ENCODE measurements around the gene CRK. TPM values are rescaled to one million over a fixed set of nuclear protein-coding genes. Genes with fewer than 3 reads are reported as not detected.

Gene CRK
- total RNA-seq, 2 donors from 2014 or later = 50.5 to 52.3 TPM

- Histone ChIP-seq H3K9ac (ENCODE audit: extremely low read depth, low read length, poor library complexity, severe bottlenecking) (no peak overlapping the region), H3K9me3 (ENCODE audit: control insufficient read depth, low read length) (no peaks in the 10 kb centered on the region), H3K36me3 (ENCODE audit: control insufficient read depth, insufficient read depth, low read length) (peaks cover 79% of the 10 kb centered on the region), H3K27ac (ENCODE audit: low read depth, low read length) (no peak overlapping the region), H3K4me1 (ENCODE audit: control insufficient read depth, insufficient read depth, low read length) (no peaks in the 10 kb centered on the region), H3K27me3 (ENCODE audit: control insufficient read depth, insufficient read depth, low read length, poor library complexity, severe bottlenecking) (no peaks in the 10 kb centered on the region), H3K4me3 (ENCODE audit: low read length) (no peak overlapping the region)
- H3K36me3 Mint-ChIP-seq (ENCODE audit: low read depth) = peaks cover 36% of the 10 kb centered on the region
- no peaks in the 10 kb centered on the region for H3K9me3 Mint-ChIP-seq
- H3K4me3 Mint-ChIP-seq = no peak overlapping the region
- TF ChIP-seq, protein P1, sequence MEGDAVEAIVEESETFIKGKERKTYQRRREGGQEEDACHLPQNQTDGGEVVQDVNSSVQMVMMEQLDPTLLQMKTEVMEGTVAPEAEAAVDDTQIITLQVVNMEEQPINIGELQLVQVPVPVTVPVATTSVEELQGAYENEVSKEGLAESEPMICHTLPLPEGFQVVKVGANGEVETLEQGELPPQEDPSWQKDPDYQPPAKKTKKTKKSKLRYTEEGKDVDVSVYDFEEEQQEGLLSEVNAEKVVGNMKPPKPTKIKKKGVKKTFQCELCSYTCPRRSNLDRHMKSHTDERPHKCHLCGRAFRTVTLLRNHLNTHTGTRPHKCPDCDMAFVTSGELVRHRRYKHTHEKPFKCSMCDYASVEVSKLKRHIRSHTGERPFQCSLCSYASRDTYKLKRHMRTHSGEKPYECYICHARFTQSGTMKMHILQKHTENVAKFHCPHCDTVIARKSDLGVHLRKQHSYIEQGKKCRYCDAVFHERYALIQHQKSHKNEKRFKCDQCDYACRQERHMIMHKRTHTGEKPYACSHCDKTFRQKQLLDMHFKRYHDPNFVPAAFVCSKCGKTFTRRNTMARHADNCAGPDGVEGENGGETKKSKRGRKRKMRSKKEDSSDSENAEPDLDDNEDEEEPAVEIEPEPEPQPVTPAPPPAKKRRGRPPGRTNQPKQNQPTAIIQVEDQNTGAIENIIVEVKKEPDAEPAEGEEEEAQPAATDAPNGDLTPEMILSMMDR (conservative IDR thresholded peaks at IDR 0.05) = no peak
- H3K4me1 Mint-ChIP-seq = peaks cover 30% of the 10 kb centered on the region
- no peak for DNase-seq
- no peaks in the 10 kb centered on the region for H3K27me3 Mint-ChIP-seq (ENCODE audit: insufficient read depth)
- no peak overlapping the region for H3K27ac Mint-ChIP-seq
- WGBS, 2 experiments (ENCODE audit: insufficient coverage in 1 of 2, insufficient read length in 1 of 2) = 95% methylated on average over 8 to 9 of the region's 9 CpGs
Measured at GRCh38 chr17:1373707-1374237, 82.3 kb downstream of the CRK start.

DNA sequence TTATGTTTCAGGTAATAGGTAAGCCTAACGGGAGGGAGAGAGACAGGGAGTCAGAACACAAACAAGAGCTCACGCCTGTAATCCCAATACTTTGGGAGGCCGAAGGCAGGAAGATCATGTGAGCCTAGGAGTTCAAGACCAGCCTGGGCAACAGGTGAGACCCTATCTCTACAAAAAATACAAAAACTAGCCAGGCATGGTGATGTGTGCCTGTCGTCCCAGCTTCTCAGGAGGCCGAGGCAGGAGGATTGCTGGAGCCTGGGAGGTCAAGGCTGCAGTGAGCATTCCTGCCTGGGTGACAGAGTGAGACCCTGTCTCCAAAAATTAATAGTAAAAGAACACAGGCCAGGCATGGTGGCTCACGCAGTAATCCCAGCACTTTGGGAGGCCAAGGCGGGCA lies 83.4 kb downstream of the CRK start:
- no peaks in the 10 kb centered on the region for H3K9me3 Mint-ChIP-seq
- no peaks in the 10 kb centered on the region for H3K27me3 Mint-ChIP-seq (ENCODE audit: insufficient read depth)
- Histone ChIP-seq H3K27me3 (ENCODE audit: control insufficient read depth, insufficient read depth, low read length, poor library complexity, severe bottlenecking) (no peaks in the 10 kb centered on the region), H3K9me3 (ENCODE audit: control insufficient read depth, low read length) (no peaks in the 10 kb centered on the region), H3K27ac (ENCODE audit: low read depth, low read length) (no peak overlapping the region), H3K4me1 (ENCODE audit: control insufficient read depth, insufficient read depth, low read length) (no peaks in the 10 kb centered on the region), H3K36me3 (ENCODE audit: control insufficient read depth, insufficient read depth, low read length) (peaks cover 71% of the 10 kb centered on the region), H3K4me3 (ENCODE audit: low read length) (no peak overlapping the region), H3K9ac (ENCODE audit: extremely low read depth, low read length, poor library complexity, severe bottlenecking) (no peak overlapping the region)
- peak overlapping the region; percentile 13 for H3K27ac Mint-ChIP-seq
- peaks cover 31% of the 10 kb centered on the region for H3K36me3 Mint-ChIP-seq (ENCODE audit: low read depth)
- H3K4me3 Mint-ChIP-seq = no peak overlapping the region
- TF ChIP-seq, protein P1 (conservative IDR thresholded peaks at IDR 0.05) = no peak
- no peak for DNase-seq
- WGBS, 2 experiments (ENCODE audit: insufficient coverage in 1 of 2, insufficient read length in 1 of 2) = 83 to 87% methylated on average over 6 to 7 of the region's 7 CpGs
- H3K4me1 Mint-ChIP-seq = peaks cover 33% of the 10 kb centered on the region

GRCh38 chr17:1371893-1372590 lies 84.0 kb downstream of the CRK start:
- TF ChIP-seq, protein P1 (conservative IDR thresholded peaks at IDR 0.05) = no peak
- Histone ChIP-seq H3K27ac (ENCODE audit: low read depth, low read length) (no peak overlapping the region), H3K9me3 (ENCODE audit: control insufficient read depth, low read length) (no peaks in the 10 kb centered on the region), H3K36me3 (ENCODE audit: control insufficient read depth, insufficient read depth, low read length) (peaks cover 75% of the 10 kb centered on the region), H3K4me3 (ENCODE audit: low read length) (no peak overlapping the region), H3K4me1 (ENCODE audit: control insufficient read depth, insufficient read depth, low read length) (no peaks in the 10 kb centered on the region), H3K27me3 (ENCODE audit: control insufficient read depth, insufficient read depth, low read length, poor library complexity, severe bottlenecking) (no peaks in the 10 kb centered on the region), H3K9ac (ENCODE audit: extremely low read depth, low read length, poor library complexity, severe bottlenecking) (no peak overlapping the region)
- 90% methylated on average over 13 to 17 of the region's 17 CpGs for WGBS, 2 experiments (ENCODE audit: insufficient coverage in 1 of 2, insufficient read length in 1 of 2)
- peak overlapping the region; percentile 13 for H3K27ac Mint-ChIP-seq
- no peak for DNase-seq
- H3K4me1 Mint-ChIP-seq = peaks cover 38% of the 10 kb centered on the region
- H3K9me3 Mint-ChIP-seq = no peaks in the 10 kb centered on the region
- no peaks in the 10 kb centered on the region for H3K27me3 Mint-ChIP-seq (ENCODE audit: insufficient read depth)
- H3K36me3 Mint-ChIP-seq (ENCODE audit: low read depth) = peaks cover 37% of the 10 kb centered on the region
- no peak overlapping the region for H3K4me3 Mint-ChIP-seq

Other genes starting within 250 kb of the CRK start
- gene BHLHA9, start 185.8 kb downstream of the CRK start, total RNA-seq = under 1 TPM in 1 of 2 donors, not detected in 1; 0.62 TPM
- gene TRARG1, start 176.6 kb downstream of the CRK start, total RNA-seq = not detected
- 1,000 to 10,000 TPM; 1,225 to 1,349 TPM for gene YWHAE, start 56.0 kb downstream of the CRK start, total RNA-seq
- gene MYO1C, start 36.5 kb upstream of the CRK start, total RNA-seq = 10 to 100 TPM; 75.5 to 90.0 TPM
- gene INPP5K, start 60.4 kb upstream of the CRK start, total RNA-seq = 10 to 100 TPM; 22.2 to 30.0 TPM
- gene PITPNA, start 106.6 kb upstream of the CRK start, total RNA-seq = 10 to 100 TPM; 62.6 TPM
- 10 to 100 TPM; 14.0 to 18.6 TPM for gene SLC43A2, start 172.6 kb upstream of the CRK start, total RNA-seq
- gene SCARF1, start 189.5 kb upstream of the CRK start, total RNA-seq = under 1 TPM; 0.75 to 0.89 TPM
- gene RILP, start 193.6 kb upstream of the CRK start, total RNA-seq = 1 to 10 TPM; 1.1 to 3.1 TPM
- 100 to 1,000 TPM; 298 to 375 TPM for gene PRPF8, start 228.6 kb upstream of the CRK start, total RNA-seq